ENCODE measurements around the gene RUSF1.

RUSF1 gene

GRCh38 chr16:31456988-31457360 lies 51.2 kb downstream of the RUSF1 start:
- Histone ChIP-seq H3K27me3 (ENCODE audit: insufficient read depth, low read depth) (no peaks in the 10 kb centered on the region), H3K27ac (no peak overlapping the region; the same call in 1 of the 2 replicates), H3K4me1 (ENCODE audit: low read depth, poor library complexity, severe bottlenecking) (peaks cover 24% of the 10 kb centered on the region), H3K9ac (no peak overlapping the region), H4K20me1 (ENCODE audit: insufficient read depth) (no peaks in the 10 kb centered on the region), H3K36me3 (ENCODE audit: insufficient read depth) (no peaks in the 10 kb centered on the region), H3K4me2 (peak overlapping the region; percentile 86; the same call in 1 of the 2 replicates), H3K79me2 (ENCODE audit: insufficient read depth, low read depth) (peaks cover 40% of the 10 kb centered on the region), H2AFZ (ENCODE audit: low read depth) (no peak overlapping the region), H3K4me3 (IDR thresholded peaks at IDR 0.05; ENCODE audit: insufficient read depth, low read depth, low read length) (no peak overlapping the region)
- TF ChIP-seq CTCF (conservative IDR thresholded peaks at IDR 0.05; ENCODE audit: low read depth, low read length): no peak

- H4K20me1 ChIP-seq (ENCODE audit: insufficient read depth): no peaks in the 10 kb centered on the region
- H2AFZ ChIP-seq (ENCODE audit: low read depth): no peak overlapping the region
- peak; percentile 62 for TF ChIP-seq CTCF (conservative IDR thresholded peaks at IDR 0.05; ENCODE audit: low read depth, low read length)
- H3K79me2 ChIP-seq (ENCODE audit: insufficient read depth, low read depth): peaks cover 37% of the 10 kb centered on the region
- no peaks in the 10 kb centered on the region for H3K27me3 ChIP-seq (ENCODE audit: insufficient read depth, low read depth)
- H3K4me1 ChIP-seq (ENCODE audit: low read depth, poor library complexity, severe bottlenecking): peaks cover 21% of the 10 kb centered on the region
- H3K4me2 ChIP-seq: no peak overlapping the region
- no peak overlapping the region for H3K27ac ChIP-seq
- H3K36me3 ChIP-seq (ENCODE audit: insufficient read depth): no peaks in the 10 kb centered on the region
- no peak overlapping the region for H3K4me3 ChIP-seq (IDR thresholded peaks at IDR 0.05; ENCODE audit: insufficient read depth, low read depth, low read length)
- H3K9ac ChIP-seq: no peak overlapping the region
Measured at GRCh38 chr16:31455601-31456314, 52.4 kb downstream of the RUSF1 start.

GRCh38 chr16:31453255-31454204 lies 54.7 kb downstream of the RUSF1 start:
- no peaks in the 10 kb centered on the region for H3K27me3 ChIP-seq (ENCODE audit: insufficient read depth, low read depth)
- peaks cover 13% of the 10 kb centered on the region for H3K4me1 ChIP-seq (ENCODE audit: low read depth, poor library complexity, severe bottlenecking)
- no peak overlapping the region for H3K9ac ChIP-seq
- peaks cover 27% of the 10 kb centered on the region for H3K79me2 ChIP-seq (ENCODE audit: insufficient read depth, low read depth)
- no peak overlapping the region for H2AFZ ChIP-seq (ENCODE audit: low read depth)
- TF ChIP-seq CTCF (conservative IDR thresholded peaks at IDR 0.05; ENCODE audit: low read depth, low read length): no peak
- H4K20me1 ChIP-seq (ENCODE audit: insufficient read depth): no peaks in the 10 kb centered on the region
- H3K4me3 ChIP-seq (IDR thresholded peaks at IDR 0.05; ENCODE audit: insufficient read depth, low read depth, low read length): no peak overlapping the region
- H3K4me2 ChIP-seq: no peak overlapping the region
- no peaks in the 10 kb centered on the region for H3K36me3 ChIP-seq (ENCODE audit: insufficient read depth)
- no peak overlapping the region for H3K27ac ChIP-seq

- H3K27ac ChIP-seq: no peak overlapping the region
- H3K79me2 ChIP-seq (ENCODE audit: insufficient read depth, low read depth): peaks cover 19% of the 10 kb centered on the region
- no peaks in the 10 kb centered on the region for H3K27me3 ChIP-seq (ENCODE audit: insufficient read depth, low read depth)
- no peak overlapping the region for H2AFZ ChIP-seq (ENCODE audit: low read depth)
- no peak for TF ChIP-seq CTCF (conservative IDR thresholded peaks at IDR 0.05; ENCODE audit: low read depth, low read length)
- no peaks in the 10 kb centered on the region for H3K36me3 ChIP-seq (ENCODE audit: insufficient read depth)
- H3K9ac ChIP-seq: no peak overlapping the region
- H3K4me3 ChIP-seq (IDR thresholded peaks at IDR 0.05; ENCODE audit: insufficient read depth, low read depth, low read length): no peak overlapping the region
- peaks cover 13% of the 10 kb centered on the region for H3K4me1 ChIP-seq (ENCODE audit: low read depth, poor library complexity, severe bottlenecking)
- H4K20me1 ChIP-seq (ENCODE audit: insufficient read depth): no peaks in the 10 kb centered on the region
- H3K4me2 ChIP-seq: no peak overlapping the region
Measured at GRCh38 chr16:31452631-31453106, 55.5 kb downstream of the RUSF1 start.
